ENCODE data around the gene PRRX2. TPM values are rescaled to one million over a fixed set of nuclear protein-coding genes. Genes with fewer than 3 reads are reported as not detected.

PRRX2 gene
- polyA plus RNA-seq, 4 donors = 0.98 to 2.6 (median 1.5) TPM

Other genes with a start within 250 kb of the PRRX2 start
- gene C9orf50, start 44.5 kb upstream of the PRRX2 start, polyA plus RNA-seq (ENCODE audit: insufficient read length in 4 of 4) = 1 to 10 TPM in 1 of 4 donors, under 1 TPM in 3; 0.27 to 1.1 (median 0.49) TPM
- gene NTMT1, start 39.5 kb upstream of the PRRX2 start, polyA plus RNA-seq (ENCODE audit: insufficient read length in 4 of 4) = 10 to 100 TPM; 21.2 to 32.4 (median 29.9) TPM
- 10 to 100 TPM; 12.4 to 22.2 (median 16.8) TPM for gene ASB6, start 23.5 kb upstream of the PRRX2 start, polyA plus RNA-seq (ENCODE audit: insufficient read length in 4 of 4)
- gene PTGES, start 87.4 kb downstream of the PRRX2 start, polyA plus RNA-seq (ENCODE audit: insufficient read length in 4 of 4) = 1 to 10 TPM; 5.0 to 6.3 (median 5.5) TPM
- 10 to 100 TPM; 19.3 to 21.5 (median 20.6) TPM for gene TOR1B, start 137.5 kb downstream of the PRRX2 start, polyA plus RNA-seq (ENCODE audit: insufficient read length in 4 of 4)
- 10 to 100 TPM; 41.9 to 44.0 (median 43.1) TPM for gene TOR1A, start 158.5 kb downstream of the PRRX2 start, polyA plus RNA-seq (ENCODE audit: insufficient read length in 4 of 4)
- gene C9orf78, start 169.6 kb downstream of the PRRX2 start, polyA plus RNA-seq (ENCODE audit: insufficient read length in 4 of 4) = 10 to 100 TPM; 64.7 to 86.9 (median 73.8) TPM
- gene USP20, start 169.8 kb downstream of the PRRX2 start, polyA plus RNA-seq (ENCODE audit: insufficient read length in 4 of 4) = 10 to 100 TPM; 14.8 to 28.0 (median 19.6) TPM

Data from left renal pelvis (tissue), 4 donors.